ENCODE results near the gene CFAP299. TPM values are rescaled to one million over a fixed set of nuclear protein-coding genes. Genes with fewer than 3 reads are reported as not detected.

Gene CFAP299
- total and polyA plus RNA-seq, 2 donors (not counting 3 experiments of a cell fraction or from before 2014, with no cell fraction given), result not detected

DNA sequence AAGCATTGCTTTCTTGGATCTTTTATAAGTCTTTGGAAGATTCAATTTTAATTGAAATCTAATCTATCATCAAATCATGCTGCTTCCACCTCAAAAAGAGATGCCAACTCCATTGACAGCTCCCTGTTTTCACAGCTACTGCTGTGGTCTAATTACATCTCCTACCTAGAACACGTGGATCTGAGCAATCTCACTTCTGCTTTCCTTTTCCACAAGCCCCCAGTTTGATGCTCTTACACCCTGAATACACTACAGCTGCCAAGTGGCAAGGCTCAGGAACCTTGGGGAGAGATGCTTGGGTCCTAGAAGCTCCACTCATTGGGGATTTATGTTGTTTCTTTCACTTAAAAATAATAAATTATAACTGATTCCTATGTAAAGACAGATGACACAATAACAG is 172.0 kb downstream of the CFAP299 start:
- dilution Hi-C loops (cut with MboI; ENCODE audit: extremely low pct_ligation_motif_present, low sequenced_read_pairs) (no loop called here), intact Hi-C loops (cut with micrococcal nuclease) (no loop called here)
- H3K9me3 ChIP-seq (replicated peaks; ENCODE audit: control insufficient read depth, insufficient read depth, low read length), result no peaks in the 10 kb centered on the region
- TF ChIP-seq, protein P1, sequence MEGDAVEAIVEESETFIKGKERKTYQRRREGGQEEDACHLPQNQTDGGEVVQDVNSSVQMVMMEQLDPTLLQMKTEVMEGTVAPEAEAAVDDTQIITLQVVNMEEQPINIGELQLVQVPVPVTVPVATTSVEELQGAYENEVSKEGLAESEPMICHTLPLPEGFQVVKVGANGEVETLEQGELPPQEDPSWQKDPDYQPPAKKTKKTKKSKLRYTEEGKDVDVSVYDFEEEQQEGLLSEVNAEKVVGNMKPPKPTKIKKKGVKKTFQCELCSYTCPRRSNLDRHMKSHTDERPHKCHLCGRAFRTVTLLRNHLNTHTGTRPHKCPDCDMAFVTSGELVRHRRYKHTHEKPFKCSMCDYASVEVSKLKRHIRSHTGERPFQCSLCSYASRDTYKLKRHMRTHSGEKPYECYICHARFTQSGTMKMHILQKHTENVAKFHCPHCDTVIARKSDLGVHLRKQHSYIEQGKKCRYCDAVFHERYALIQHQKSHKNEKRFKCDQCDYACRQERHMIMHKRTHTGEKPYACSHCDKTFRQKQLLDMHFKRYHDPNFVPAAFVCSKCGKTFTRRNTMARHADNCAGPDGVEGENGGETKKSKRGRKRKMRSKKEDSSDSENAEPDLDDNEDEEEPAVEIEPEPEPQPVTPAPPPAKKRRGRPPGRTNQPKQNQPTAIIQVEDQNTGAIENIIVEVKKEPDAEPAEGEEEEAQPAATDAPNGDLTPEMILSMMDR (IDR thresholded peaks at IDR 0.05; ENCODE audit: extremely low read depth in 1 of 2, insufficient read depth in 1 of 2, low read depth in 1 of 2, low read length in 2 of 2), result no peak
- TF ChIP-seq GATA2 (IDR thresholded peaks at IDR 0.05; ENCODE audit: insufficient read depth, insufficient read length, low read depth, low read length) (no peak), POLR2AphosphoS5 (IDR thresholded peaks at IDR 0.05; ENCODE audit: insufficient read depth, low read depth, low read length) (no peak), FOS (IDR thresholded peaks at IDR 0.05; ENCODE audit: borderline replicate concordance, insufficient read depth, low read length) (no peak), EZH2 (IDR thresholded peaks at IDR 0.05; ENCODE audit: borderline replicate concordance, low read depth, low read length, severe bottlenecking) (no peak), POLR2A (IDR thresholded peaks at IDR 0.05; ENCODE audit: low read depth, low read length) (no peak), JUN (IDR thresholded peaks at IDR 0.05; ENCODE audit: borderline replicate concordance, insufficient read depth, insufficient read length, low read depth) (no peak), MYC (IDR thresholded peaks at IDR 0.05; ENCODE audit: low read depth, low read length) (no peak)
- TF ChIP-seq, protein P2, sequence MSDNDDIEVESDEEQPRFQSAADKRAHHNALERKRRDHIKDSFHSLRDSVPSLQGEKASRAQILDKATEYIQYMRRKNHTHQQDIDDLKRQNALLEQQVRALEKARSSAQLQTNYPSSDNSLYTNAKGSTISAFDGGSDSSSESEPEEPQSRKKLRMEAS (IDR thresholded peaks at IDR 0.05; ENCODE audit: insufficient read depth, insufficient read length), result no peak
- ChIA-PET CTCF (no interaction called here), POLR2A (no interaction called here)
- FAIRE-seq (no peak), DNase-seq (ENCODE audit: low read depth, low spot score) (no peak)
- H3K27me3 ChIP-seq (ENCODE audit: control insufficient read depth in 2 of 2, insufficient read depth in 2 of 2, low read length in 2 of 2), result no peaks in the 10 kb centered on the region
- no peaks in the 10 kb centered on the region for H3K36me3 ChIP-seq (ENCODE audit: control insufficient read depth in 2 of 2, extremely low read depth in 1 of 2, insufficient read depth in 2 of 2, low read length in 2 of 2)
- H2AFZ ChIP-seq (ENCODE audit: low read depth, low read length), result no peak overlapping the region
- no TSS peak for BruUV-seq (replicated peaks)
- no peak overlapping the region for H3K4me3 ChIP-seq (replicated peaks in 1 of 3; ENCODE audit: insufficient read depth in 1 of 3, low read depth in 1 of 3, low read length in 3 of 3)
- no peak overlapping the region for H3K4me2 ChIP-seq (ENCODE audit: insufficient read depth, low read length)
- no peaks in the 10 kb centered on the region for H3K9me1 ChIP-seq (replicated peaks; ENCODE audit: control insufficient read depth, extremely low read depth, insufficient read depth, low read length)
- no peak overlapping the region for H3K27ac ChIP-seq (ENCODE audit: insufficient read depth, low read depth, low read length)
- H3K4me1 ChIP-seq (ENCODE audit: control insufficient read depth, extremely low read depth, insufficient read depth, low read length), result no peaks in the 10 kb centered on the region
- H3K9ac ChIP-seq (replicated peaks; ENCODE audit: extremely low read depth, insufficient read depth, low read length), result no peak overlapping the region
- H4K20me1 ChIP-seq (replicated peaks; ENCODE audit: control insufficient read depth, extremely low read depth, insufficient read depth, low read length), result no peaks in the 10 kb centered on the region
- H3K79me2 ChIP-seq (ENCODE audit: control insufficient read depth, insufficient read depth, low read length), result no peaks in the 10 kb centered on the region

All from endothelial cell of umbilical vein (primary cell).